ENCODE measurements around the gene INTS7. TPM values are rescaled to one million over a fixed set of nuclear protein-coding genes. Genes with fewer than 3 reads are reported as not detected.
"Not testable (repeated sequence)": the region's sequence is repeated elsewhere in the genome, so short reads cannot be mapped to it uniquely, and the experiment has no call there.

Gene INTS7
- total RNA-seq, 2 donors from 2014 or later, result 8.9 to 9.6 TPM

GRCh38 chr1:211920602-211921226, 114.6 kb downstream of the INTS7 start:
- intact Hi-C loops (cut with DNase I), result no loop called here
- no peak for DNase-seq (ENCODE audit: low spot score)

- intact Hi-C loops (cut with DNase I), result no loop called here
- DNase-seq (ENCODE audit: low spot score), result peak; percentile 86
These were observed 115.2 kb downstream of the INTS7 start for GRCh38 chr1:211920141-211920572.

GRCh38 chr1:211918843-211919414, 116.4 kb downstream of the INTS7 start:
- intact Hi-C loops (cut with DNase I), result no loop called here
- no peak for DNase-seq (ENCODE audit: low spot score)

GRCh38 chr1:211916458-211916857, 118.9 kb downstream of the INTS7 start:
- intact Hi-C loops (cut with DNase I), result not testable (repeated sequence)

GRCh38 chr1:211915924-211916323, 119.4 kb downstream of the INTS7 start:
- intact Hi-C loops (cut with DNase I), result no loop called here
- DNase-seq (ENCODE audit: low spot score), result no peak

More at GRCh38 chr1:211916458-211916857, 118.9 kb downstream of the INTS7 start:
- DNase-seq (ENCODE audit: low spot score), result not testable (repeated sequence)

- intact Hi-C loops (cut with DNase I), result no loop called here
- DNase-seq (ENCODE audit: low spot score), result no peak
These were observed 122.4 kb downstream of the INTS7 start for GRCh38 chr1:211912844-211913432.

- DNase-seq (ENCODE audit: low spot score), result no peak
- intact Hi-C loops (cut with DNase I), result no loop called here
These were observed 123.3 kb downstream of the INTS7 start for GRCh38 chr1:211912038-211912437.

- intact Hi-C loops (cut with DNase I), result no loop called here
- DNase-seq (ENCODE audit: low spot score), result no peak
These were observed 124.4 kb downstream of the INTS7 start for GRCh38 chr1:211910913-211911485.

- intact Hi-C loops (cut with DNase I), result no loop called here
- no peak for DNase-seq (ENCODE audit: low spot score)
These were observed 125.1 kb downstream of the INTS7 start for GRCh38 chr1:211910113-211910884.

- intact Hi-C loops (cut with DNase I), result no loop called here
- no peak for DNase-seq (ENCODE audit: low spot score)
These were observed 126.0 kb downstream of the INTS7 start for GRCh38 chr1:211909395-211909794.

- intact Hi-C loops (cut with DNase I), result no loop called here
- no peak for DNase-seq (ENCODE audit: low spot score)
These were observed 126.4 kb downstream of the INTS7 start for GRCh38 chr1:211908951-211909350.

GRCh38 chr1:211908453-211908852, 126.9 kb downstream of the INTS7 start:
- intact Hi-C loops (cut with DNase I), result no loop called here
- no peak for DNase-seq (ENCODE audit: low spot score)

GRCh38 chr1:211903490-211904245, 131.7 kb downstream of the INTS7 start:
- intact Hi-C loops (cut with DNase I), result no loop called here
- DNase-seq (ENCODE audit: low spot score), result no peak

GRCh38 chr1:211902624-211903291, 132.6 kb downstream of the INTS7 start:
- no peak for DNase-seq (ENCODE audit: low spot score)
- intact Hi-C loops (cut with DNase I), result no loop called here

- no peak for DNase-seq (ENCODE audit: low spot score)
These were observed 133.4 kb downstream of the INTS7 start for GRCh38 chr1:211901945-211902344.

GRCh38 chr1:211900441-211900840, 134.9 kb downstream of the INTS7 start:
- no peak for DNase-seq (ENCODE audit: low spot score)
- intact Hi-C loops (cut with DNase I), result no loop called here

More at GRCh38 chr1:211901945-211902344, 133.4 kb downstream of the INTS7 start:
- intact Hi-C loops (cut with DNase I), result no loop called here

GRCh38 chr1:211896958-211897357, 138.4 kb downstream of the INTS7 start:
- no peak for DNase-seq (ENCODE audit: low spot score)
- intact Hi-C loops (cut with DNase I), result no loop called here

- DNase-seq (ENCODE audit: low spot score), result no peak
- intact Hi-C loops (cut with DNase I), result no loop called here
These were observed 140.1 kb downstream of the INTS7 start for GRCh38 chr1:211895126-211895759.

All from posterior vena cava (tissue), 2 donors.